ENCODE measurements around the gene PRELID3B. TPM values are rescaled to one million over a fixed set of nuclear protein-coding genes. Genes with fewer than 3 reads are reported as not detected.
"Not testable (repeated sequence)": the region's sequence is repeated elsewhere in the genome, so short reads cannot be mapped to it uniquely, and the experiment has no call there.

PRELID3B gene
- total RNA-seq, 1 experiment from 2014 or later: 76.2 TPM

DNA sequence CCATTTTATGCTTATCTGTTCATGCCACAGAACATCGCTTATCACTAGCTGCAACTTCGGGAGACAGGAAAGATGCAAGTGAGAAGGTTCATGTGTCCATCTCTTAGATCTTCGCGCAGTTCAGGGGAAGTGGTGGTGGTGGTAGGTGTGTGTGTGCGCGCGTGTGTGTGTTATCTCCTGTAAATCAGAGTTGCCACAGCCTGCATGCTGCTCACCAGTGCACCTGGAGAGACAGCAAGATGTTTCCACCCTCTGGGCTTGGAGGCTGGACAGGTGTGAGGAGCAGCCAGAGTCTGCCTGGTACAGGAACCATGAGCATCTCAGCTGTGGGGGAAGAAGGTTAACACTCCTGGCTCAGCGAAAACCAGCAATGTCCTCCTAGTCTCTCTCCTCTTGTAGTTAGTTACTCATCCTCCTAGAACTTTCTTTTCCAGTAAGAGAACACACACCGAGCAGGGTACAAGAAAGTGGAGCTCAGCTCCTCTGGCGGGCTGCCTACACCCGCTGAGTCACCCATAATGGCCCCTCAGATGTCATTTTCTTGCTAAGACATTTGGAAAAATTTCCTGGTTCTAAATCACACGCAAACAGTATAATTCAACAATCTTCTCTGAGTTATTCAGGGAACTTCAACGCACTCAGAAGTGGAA lies 28.5 kb downstream of the PRELID3B start:
- no peak for DNase-seq (ENCODE audit: low spot score)
- in situ Hi-C loops (cut with HindIII; ENCODE audit: low sequenced_read_pairs): no loop called here

GRCh38 chr20:59013031-59013951 lies 29.3 kb downstream of the PRELID3B start:
- no peak for DNase-seq (ENCODE audit: low spot score)
- in situ Hi-C loops (cut with HindIII; ENCODE audit: low sequenced_read_pairs): no loop called here

DNA sequence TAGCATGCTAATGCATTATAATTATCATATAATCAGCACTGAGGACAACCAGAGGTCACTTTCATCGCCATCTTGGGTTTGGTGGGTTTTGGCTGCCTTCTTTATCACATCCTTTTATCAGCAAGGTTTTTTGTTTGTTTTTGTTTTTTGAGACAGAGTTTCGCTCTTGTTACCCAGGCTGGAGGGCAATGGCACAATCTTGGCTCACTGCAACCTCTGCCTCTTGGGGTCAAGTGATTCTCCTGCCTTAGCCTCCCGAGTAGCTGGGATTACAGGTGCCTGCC lies 30.8 kb downstream of the PRELID3B start:
- in situ Hi-C loops (cut with HindIII; ENCODE audit: low sequenced_read_pairs): not testable (repeated sequence)

DNA sequence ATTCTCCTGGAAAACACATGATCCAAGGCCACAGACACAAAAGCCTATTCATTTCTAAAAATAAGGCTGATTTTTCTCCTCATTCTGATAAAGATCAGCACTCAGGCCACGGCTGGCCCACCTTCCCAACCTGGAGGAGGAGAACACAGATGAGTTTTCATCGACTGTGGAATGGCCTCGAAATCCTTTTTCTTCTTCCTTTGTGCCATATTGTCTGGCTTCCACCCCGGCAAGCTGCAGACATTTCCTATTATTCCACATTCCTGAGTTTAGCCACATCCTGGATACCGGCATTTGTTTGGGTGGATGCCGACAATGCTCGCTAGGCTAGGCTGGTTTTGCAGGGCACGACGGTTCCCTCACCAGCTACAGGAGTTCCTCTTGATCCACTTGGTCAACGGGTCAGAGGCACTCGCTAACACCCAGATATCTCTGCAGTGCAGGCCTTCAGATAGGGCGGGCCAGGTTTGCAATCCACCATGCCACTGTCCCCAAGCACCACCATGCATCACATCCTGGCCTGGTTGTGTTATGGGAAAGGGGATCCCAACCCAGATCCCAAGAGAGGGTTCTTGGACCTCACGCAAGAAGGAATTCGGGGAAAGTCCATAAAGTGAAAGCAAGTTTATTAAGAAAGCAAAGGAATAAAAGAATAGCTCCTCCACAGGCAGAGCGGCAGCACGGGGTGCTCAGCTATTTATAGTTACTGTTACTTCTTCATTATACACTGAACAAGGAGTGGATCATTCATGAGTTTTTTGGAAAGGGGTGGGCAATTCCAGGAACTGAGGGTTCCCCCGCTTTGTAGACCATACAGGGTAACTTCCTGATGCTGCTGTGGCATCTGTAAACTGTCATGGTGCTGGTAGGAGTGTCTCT lies 31.4 kb downstream of the PRELID3B start:
- in situ Hi-C loops (cut with HindIII; ENCODE audit: low sequenced_read_pairs): no loop called here
- DNase-seq (ENCODE audit: low spot score): no peak

More for the DNA sequence above, 30.8 kb downstream of the PRELID3B start:
- not testable (repeated sequence) for DNase-seq (ENCODE audit: low spot score)

DNA sequence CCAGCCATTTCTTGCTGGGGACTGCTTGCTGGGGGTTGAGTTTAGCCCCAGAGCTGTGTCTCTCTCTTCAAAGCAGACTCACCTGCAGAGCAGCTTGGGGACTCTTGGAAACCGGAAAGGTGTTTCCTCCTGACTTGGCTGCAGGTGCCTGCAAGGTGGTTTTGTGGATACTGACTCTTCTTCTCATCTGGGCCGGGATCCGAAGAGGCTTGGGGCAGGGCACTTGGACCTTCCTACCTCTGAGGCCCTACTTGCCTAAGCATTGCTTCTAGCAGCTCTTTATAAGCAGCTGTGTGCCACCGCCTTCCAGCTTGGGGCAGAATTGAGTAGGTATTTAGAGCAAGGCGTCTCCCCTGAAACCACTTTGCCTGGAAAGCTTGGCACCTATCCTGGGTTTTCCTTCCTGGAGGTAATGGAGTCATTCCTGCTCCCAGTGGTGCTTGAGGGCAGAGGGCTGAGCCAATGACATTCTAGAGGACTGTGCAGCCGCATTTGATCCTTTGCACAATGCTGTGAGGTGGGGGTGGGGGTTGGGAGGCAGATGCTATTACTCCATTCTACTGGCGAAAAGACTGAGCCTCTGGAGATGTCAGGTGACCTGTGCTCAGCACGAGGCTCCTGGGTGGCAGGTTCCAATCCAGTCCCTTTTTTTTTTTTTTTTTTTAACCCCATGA lies 32.1 kb downstream of the PRELID3B start:
- in situ Hi-C loops (cut with HindIII; ENCODE audit: low sequenced_read_pairs): no loop called here
- no peak for DNase-seq (ENCODE audit: low spot score)

- in situ Hi-C loops (cut with HindIII; ENCODE audit: low sequenced_read_pairs): no loop called here
- DNase-seq (ENCODE audit: low spot score): no peak
These were observed 33.8 kb downstream of the PRELID3B start for GRCh38 chr20:59008715-59009336.

DNA sequence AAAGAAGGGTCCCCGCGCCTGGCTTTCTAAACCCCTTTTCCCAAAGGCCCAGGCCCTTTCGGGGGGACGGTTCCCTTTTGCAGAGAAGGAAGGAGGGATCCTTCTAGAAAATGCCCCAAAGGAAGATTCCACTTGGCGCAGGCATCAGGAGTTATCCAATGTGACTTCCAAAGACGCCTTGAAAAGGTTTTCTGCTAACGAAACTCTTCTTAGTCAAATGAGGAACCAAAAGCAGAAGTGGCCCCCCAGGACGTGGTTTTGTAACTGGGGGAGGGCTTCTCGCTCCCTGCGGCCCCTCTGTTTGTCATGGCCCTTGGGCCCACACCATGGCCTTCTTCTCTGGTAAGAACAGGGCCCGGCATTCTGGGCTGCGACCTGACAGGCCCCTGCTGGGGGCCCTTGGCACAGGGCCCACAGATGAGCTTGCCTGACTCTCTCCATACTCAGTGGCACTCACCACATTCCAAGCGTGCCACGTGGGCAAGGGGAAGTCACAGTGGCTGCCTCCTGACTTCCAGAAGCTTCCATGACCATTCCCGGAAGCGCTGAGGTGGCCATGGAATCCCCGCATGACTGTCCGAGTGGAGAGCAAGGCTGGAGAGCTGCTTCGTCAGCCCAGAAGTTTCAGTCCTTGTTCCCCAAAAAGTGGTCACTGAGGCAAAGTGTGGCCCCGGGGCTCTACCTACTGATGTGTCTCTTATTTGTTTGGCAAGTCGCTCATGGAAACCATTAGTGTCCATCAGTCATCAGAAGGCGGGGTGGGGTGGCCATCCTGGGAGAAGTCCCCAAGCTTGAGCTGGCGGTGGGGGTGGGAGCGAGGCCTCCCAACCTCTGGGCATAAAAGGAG lies 34.7 kb downstream of the PRELID3B start:
- DNase-seq (ENCODE audit: low spot score): no peak
- in situ Hi-C loops (cut with HindIII; ENCODE audit: low sequenced_read_pairs): no loop called here

DNA sequence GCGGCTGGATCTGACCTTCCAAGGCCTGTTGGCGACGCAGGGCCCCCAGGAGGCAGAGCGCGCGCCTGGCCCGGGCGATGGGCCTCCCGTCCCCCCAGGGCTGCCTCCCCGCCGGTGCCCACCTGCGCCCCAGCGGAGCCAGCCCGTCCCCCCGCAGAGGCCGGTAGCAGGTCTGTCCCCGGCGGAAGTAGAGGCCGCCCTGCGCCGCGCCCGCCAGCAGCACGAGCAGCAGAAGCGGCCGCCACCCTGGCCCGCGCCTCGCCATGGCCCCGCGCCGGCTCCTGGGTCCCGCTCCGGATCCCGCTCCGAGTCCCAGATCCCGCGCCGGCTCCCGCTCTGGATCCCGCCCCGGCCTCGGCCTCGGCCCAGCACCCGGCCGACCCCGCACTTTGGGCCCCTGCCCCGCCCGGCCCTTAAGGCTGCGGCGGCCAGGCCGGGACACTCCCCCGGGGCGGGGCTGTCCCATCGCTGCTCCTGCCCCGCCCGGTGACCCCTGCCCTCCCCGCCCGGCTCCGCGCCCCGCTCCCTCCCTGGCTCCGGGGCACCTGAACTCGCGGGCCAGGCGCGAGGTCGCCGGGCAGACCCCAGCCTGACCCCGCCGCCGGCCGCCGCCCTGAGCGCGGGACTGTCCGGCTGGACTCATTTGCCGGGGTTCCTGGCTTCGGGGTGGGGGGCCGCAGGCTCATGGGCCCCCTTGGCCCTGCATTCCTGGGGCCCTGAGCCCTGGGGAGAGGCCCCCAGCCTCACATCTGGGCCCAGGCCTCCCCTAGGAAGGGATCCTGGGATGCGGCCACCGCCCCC lies 35.5 kb downstream of the PRELID3B start, which contains the start of gene CTSZ:
Gene CTSZ (minus strand): TSS at position 391 of the 801 bp plus-strand sequence. CDS start 126 bp downstream, at position 265.
- no peak for DNase-seq (ENCODE audit: low spot score)
- in situ Hi-C loops (cut with HindIII; ENCODE audit: low sequenced_read_pairs): no loop called here

GRCh38 chr20:59006167-59006863 lies 36.3 kb downstream of the PRELID3B start:
- in situ Hi-C loops (cut with HindIII; ENCODE audit: low sequenced_read_pairs): no loop called here
- DNase-seq (ENCODE audit: low spot score): peak; percentile 41

DNA sequence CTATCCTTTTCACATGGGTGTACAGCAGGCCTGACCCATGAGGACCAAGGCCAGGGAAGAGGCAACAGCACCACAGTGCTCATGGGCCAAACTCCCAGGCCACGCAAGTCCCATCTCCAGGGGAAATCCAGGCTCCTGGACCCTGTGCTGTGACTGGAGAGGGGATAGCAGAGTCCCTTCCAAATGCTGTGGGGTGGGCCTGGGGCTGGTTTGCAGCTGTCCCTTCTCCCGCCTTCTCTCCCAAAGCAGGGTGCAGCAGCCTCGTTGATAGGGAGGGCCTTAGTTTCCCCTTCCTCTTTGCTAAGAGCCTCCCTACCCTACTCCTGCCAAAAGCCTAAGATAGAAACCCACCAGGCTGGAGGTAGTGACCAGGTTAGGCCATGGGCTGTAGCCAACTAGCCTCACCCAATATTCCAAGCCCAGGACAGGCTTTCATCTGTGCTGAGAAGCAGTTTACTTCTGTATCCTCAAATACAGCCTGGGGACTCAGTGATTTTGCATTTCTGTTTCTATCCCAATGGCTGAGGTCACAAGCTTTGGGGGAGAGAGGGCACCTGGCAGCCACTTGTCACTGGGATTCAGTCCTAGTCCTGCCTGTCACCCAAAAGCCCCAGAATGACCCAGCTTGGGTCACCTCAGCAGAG lies 36.9 kb downstream of the PRELID3B start:
- in situ Hi-C loops (cut with HindIII; ENCODE audit: low sequenced_read_pairs): no loop called here

GRCh38 chr20:59004763-59005522 lies 37.6 kb downstream of the PRELID3B start:
- in situ Hi-C loops (cut with HindIII; ENCODE audit: low sequenced_read_pairs): no loop called here
- DNase-seq (ENCODE audit: low spot score): peak; percentile 37

More for the DNA sequence above, 36.9 kb downstream of the PRELID3B start:
- DNase-seq (ENCODE audit: low spot score): no peak

- DNase-seq (ENCODE audit: low spot score): no peak
- in situ Hi-C loops (cut with HindIII; ENCODE audit: low sequenced_read_pairs): no loop called here
These were observed 38.2 kb downstream of the PRELID3B start for GRCh38 chr20:59004493-59004762.

DNA sequence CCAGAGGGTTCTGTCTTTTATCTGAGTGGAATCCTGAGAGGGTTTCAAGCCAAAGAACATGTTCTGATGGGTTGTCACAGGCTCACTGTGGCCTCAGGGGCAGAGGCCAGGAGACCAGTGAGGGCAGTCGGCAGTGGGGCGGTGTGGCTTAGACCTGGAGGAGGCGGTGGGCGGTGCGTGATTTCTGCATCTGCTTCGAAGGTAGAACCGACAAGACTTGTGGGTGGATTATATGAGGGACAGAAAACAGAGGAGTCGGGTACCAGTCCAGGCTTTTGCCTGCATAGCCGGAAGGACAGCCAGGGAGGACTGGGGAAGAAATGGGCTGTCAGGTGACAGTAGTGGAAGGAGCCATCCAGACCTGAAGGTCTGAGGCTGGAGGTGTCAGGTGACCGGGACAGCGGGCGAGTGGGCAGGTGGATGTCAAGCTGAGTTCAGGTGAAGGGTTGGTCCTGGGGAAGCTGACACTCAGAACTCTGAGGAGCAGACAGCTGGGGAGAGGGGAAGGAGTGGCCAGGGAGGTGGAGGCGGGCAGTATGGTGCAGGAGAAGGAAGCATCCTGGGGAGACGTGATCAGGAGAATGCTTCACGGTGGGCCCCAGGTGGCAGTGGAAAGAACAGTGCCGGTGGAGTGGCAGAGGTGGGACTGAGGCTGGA lies 38.6 kb downstream of the PRELID3B start:
- peak; percentile 49 for DNase-seq (ENCODE audit: low spot score)
- in situ Hi-C loops (cut with HindIII; ENCODE audit: low sequenced_read_pairs): no loop called here

- in situ Hi-C loops (cut with HindIII; ENCODE audit: low sequenced_read_pairs): no loop called here
- no peak for DNase-seq (ENCODE audit: low spot score)
These were observed 39.6 kb downstream of the PRELID3B start for GRCh38 chr20:59002874-59003399.

GRCh38 chr20:59002388-59002787 lies 40.2 kb downstream of the PRELID3B start:
- no peak for DNase-seq (ENCODE audit: low spot score)
- in situ Hi-C loops (cut with HindIII; ENCODE audit: low sequenced_read_pairs): no loop called here
